HCT116 (cell line): ENCODE data around the gene FILIP1.

ENCODE experiments used
- RAD21 ChIP-seq: IDR thresholded peaks from 2 replicates; pipeline ENCODE4 v1.6.1; 2012; ENCODE audit warnings: low read depth, mild to moderate bottlenecking
- YY1 ChIP-seq: IDR thresholded peaks from 2 replicates; pipeline ENCODE4 v1.6.1; 2011; ENCODE audit warnings: low read length, low read depth, moderate library complexity, mild to moderate bottlenecking; ENCODE audit not compliant: insufficient replicate concordance; ENCODE audit errors: extremely low read depth

DNA sequence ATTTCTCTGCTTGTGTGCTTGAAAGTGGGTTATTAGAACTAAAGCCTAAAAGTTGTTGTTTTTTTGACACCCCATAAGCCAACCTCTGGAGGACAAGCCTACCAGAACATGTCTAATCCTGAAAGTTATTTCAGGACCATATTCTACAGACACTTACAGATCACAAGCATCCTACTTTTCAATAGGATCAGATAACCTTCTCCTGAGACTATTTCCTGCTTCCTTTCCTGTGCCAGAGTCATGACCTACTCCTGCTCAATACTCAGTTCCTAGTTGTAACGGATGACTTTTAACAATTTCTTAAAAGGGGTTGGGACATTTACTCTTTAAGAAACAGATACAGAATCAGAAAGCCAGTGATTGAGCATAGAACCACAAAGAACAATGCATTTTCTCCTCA, 5.3 kb upstream of the FILIP1 start:
- TF ChIP-seq RAD21 (no peak), YY1 (no peak)
